Caco-2 (cell line): Measurements from ENCODE around the gene GOLT1A. TPM values are rescaled to one million over a fixed set of nuclear protein-coding genes. Genes with fewer than 3 reads are reported as not detected.

Source experiments
- BruUV-seq: library from RNA; stranded (reverse); fragments of 400-500 nt; replicated peaks from 2 replicates; lab custom pipeline; 2021; lab: Mats Ljungman, UMichigan
- CTCF ChIA-PET: fragments of 300-600 bp; sonication (Branson Sonifier 250); formaldehyde crosslinking; loops from one replicate; lab custom pipeline; 2022; ENCODE audit warnings: antibody characterized with exemption; lab: Charles Lee
- POLR2A ChIA-PET: fragments of 300-600 bp; sonication (Branson Sonifier 250); formaldehyde crosslinking; loops from one replicate; lab custom pipeline; 2022; ENCODE audit warnings: antibody characterized with exemption; lab: Charles Lee
- DNase-seq, 2 experiments: peaks; one replicate each; pipeline versions ENCODE4 v3.0.0 to v3.0.0-alpha.2; 2020 to 2022
- H3K27me3 ChIP-seq: replicated peaks from 2 replicates; pipeline ENCODE4 v1.6.0; 2011; ENCODE audit warnings: low read length; ENCODE audit not compliant: control insufficient read depth, insufficient read depth
- H3K36me3 ChIP-seq: 2 replicates; pipeline ENCODE4 v1.5.1; 2011; ENCODE audit warnings: low read length; ENCODE audit not compliant: control insufficient read depth, insufficient read depth
- H3K4me1 ChIP-seq: fragments of 250-450 bp; sonication (Bioruptor Pico); 2 replicates; pipeline ENCODE4 v1.5.1; 2020; ENCODE audit warnings: mild to moderate bottlenecking
- H3K4me3 ChIP-seq: 2 replicates; pipeline ENCODE4 v1.5.1; 2011; ENCODE audit warnings: low read depth, mild to moderate bottlenecking, control low read depth, low read length
- H3K9me3 ChIP-seq: fragments of 250-450 bp; sonication (Bioruptor Pico); 2 replicates; pipeline ENCODE4 v1.5.1; 2020; ENCODE audit warnings: mild to moderate bottlenecking, moderate library complexity
- H3K27ac Mint-ChIP-seq: one replicate; pipeline ENCODE4 v1.8.0; 2022; ENCODE audit warnings: mixed read lengths; ENCODE audit not compliant: unreplicated experiment
- H3K27me3 Mint-ChIP-seq: one replicate; pipeline ENCODE4 v1.8.0; 2022; ENCODE audit warnings: mixed read lengths; ENCODE audit not compliant: insufficient read depth, unreplicated experiment
- H3K36me3 Mint-ChIP-seq: one replicate; pipeline ENCODE4 v1.8.0; 2022; ENCODE audit warnings: mild to moderate bottlenecking, mixed read lengths; ENCODE audit not compliant: insufficient read depth, unreplicated experiment
- H3K4me1 Mint-ChIP-seq: one replicate; pipeline ENCODE4 v1.8.0; 2022; ENCODE audit warnings: low read depth, mixed read lengths; ENCODE audit not compliant: unreplicated experiment
- H3K4me3 Mint-ChIP-seq: one replicate; pipeline ENCODE4 v1.8.0; 2022; ENCODE audit warnings: mild to moderate bottlenecking, moderate library complexity, mixed read lengths; ENCODE audit not compliant: unreplicated experiment
- H3K9me3 Mint-ChIP-seq: one replicate; pipeline ENCODE4 v1.8.0; 2022; ENCODE audit warnings: mixed read lengths; ENCODE audit not compliant: unreplicated experiment
- intact Hi-C: fragments of 100-400 bp; cut with micrococcal nuclease; formaldehyde crosslinking; loops from one replicate; pipeline ENCODE4 v1.10.0; 2022; ENCODE audit not compliant: unreplicated experiment
- total RNA-seq: library from RNA; stranded (reverse); gene quantifications from 2 replicates; pipeline ENCODE4 v1.2.3, GENCODE V29; 2022
- TF ChIP-seq, protein P1 (sequence below), 2 experiments: fragments of 200-600 bp in 1 of 2; IDR thresholded peaks; 1 replicate in 1 of 2; 2 replicates in 1 of 2; pipeline versions ENCODE4 v1.5.1 to v1.8.0; 2011 to 2022; ENCODE audit warnings: antibody characterized with exemption in 1 of 2, control low read depth in 1 of 2, inconsistent platforms in 1 of 2, low read depth in 1 of 2, low read length in 1 of 2, mild to moderate bottlenecking in 1 of 2, moderate library complexity in 1 of 2; ENCODE audit not compliant: insufficient read depth in 1 of 2, severe bottlenecking in 1 of 2, unreplicated experiment in 1 of 2

The GOLT1A gene
- total RNA-seq, 1 experiment from 2014 or later: 25.9 TPM

DNA sequence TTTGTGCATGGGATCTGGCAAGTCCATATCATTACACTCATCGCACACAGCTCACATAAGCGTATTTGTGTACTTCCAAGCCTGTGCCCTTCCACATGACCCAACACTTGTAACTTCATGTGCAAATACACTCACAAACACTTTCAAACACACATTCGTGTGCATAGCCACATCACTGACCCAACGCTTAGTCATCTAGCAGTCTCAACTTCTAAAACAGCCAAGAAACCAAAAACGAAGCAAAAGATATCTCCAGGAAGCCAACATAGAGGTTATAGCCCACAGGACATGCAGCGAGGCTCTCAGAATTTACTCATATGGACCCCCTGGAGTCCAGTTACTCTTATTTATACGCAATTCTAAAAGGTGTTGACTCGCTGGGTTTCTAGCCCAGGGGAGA lies 10.9 kb upstream of the GOLT1A start:
- Histone ChIP-seq H3K9me3 (no peaks in the 10 kb centered on the region), H3K4me3 (no peak overlapping the region), H3K4me1 (0 out of 2 replicates have a peak, but pooled peaks cover 3% of the 10 kb centered on the region), H3K27me3 (no peaks in the 10 kb centered on the region), H3K36me3 (peaks cover 2% of the 10 kb centered on the region; the same call in 1 of the 2 replicates)
- no peak overlapping the region for H3K4me3 Mint-ChIP-seq
- ChIA-PET POLR2A (no interaction called here), CTCF (no interaction called here)
- TF ChIP-seq, protein P1, sequence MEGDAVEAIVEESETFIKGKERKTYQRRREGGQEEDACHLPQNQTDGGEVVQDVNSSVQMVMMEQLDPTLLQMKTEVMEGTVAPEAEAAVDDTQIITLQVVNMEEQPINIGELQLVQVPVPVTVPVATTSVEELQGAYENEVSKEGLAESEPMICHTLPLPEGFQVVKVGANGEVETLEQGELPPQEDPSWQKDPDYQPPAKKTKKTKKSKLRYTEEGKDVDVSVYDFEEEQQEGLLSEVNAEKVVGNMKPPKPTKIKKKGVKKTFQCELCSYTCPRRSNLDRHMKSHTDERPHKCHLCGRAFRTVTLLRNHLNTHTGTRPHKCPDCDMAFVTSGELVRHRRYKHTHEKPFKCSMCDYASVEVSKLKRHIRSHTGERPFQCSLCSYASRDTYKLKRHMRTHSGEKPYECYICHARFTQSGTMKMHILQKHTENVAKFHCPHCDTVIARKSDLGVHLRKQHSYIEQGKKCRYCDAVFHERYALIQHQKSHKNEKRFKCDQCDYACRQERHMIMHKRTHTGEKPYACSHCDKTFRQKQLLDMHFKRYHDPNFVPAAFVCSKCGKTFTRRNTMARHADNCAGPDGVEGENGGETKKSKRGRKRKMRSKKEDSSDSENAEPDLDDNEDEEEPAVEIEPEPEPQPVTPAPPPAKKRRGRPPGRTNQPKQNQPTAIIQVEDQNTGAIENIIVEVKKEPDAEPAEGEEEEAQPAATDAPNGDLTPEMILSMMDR (IDR thresholded peaks at IDR 0.05; ENCODE audit: insufficient read depth in 1 of 2, low read depth in 1 of 2, low read length in 1 of 2, severe bottlenecking in 1 of 2, unreplicated experiment in 1 of 2): no peak
- no peaks in the 10 kb centered on the region for H3K27me3 Mint-ChIP-seq
- BruUV-seq: no TSS peak
- no peak for DNase-seq
- H3K4me1 Mint-ChIP-seq: no peaks in the 10 kb centered on the region
- intact Hi-C loops: no loop called here
- no peak overlapping the region for H3K27ac Mint-ChIP-seq
- H3K36me3 Mint-ChIP-seq: no peaks in the 10 kb centered on the region
- no peaks in the 10 kb centered on the region for H3K9me3 Mint-ChIP-seq

DNA sequence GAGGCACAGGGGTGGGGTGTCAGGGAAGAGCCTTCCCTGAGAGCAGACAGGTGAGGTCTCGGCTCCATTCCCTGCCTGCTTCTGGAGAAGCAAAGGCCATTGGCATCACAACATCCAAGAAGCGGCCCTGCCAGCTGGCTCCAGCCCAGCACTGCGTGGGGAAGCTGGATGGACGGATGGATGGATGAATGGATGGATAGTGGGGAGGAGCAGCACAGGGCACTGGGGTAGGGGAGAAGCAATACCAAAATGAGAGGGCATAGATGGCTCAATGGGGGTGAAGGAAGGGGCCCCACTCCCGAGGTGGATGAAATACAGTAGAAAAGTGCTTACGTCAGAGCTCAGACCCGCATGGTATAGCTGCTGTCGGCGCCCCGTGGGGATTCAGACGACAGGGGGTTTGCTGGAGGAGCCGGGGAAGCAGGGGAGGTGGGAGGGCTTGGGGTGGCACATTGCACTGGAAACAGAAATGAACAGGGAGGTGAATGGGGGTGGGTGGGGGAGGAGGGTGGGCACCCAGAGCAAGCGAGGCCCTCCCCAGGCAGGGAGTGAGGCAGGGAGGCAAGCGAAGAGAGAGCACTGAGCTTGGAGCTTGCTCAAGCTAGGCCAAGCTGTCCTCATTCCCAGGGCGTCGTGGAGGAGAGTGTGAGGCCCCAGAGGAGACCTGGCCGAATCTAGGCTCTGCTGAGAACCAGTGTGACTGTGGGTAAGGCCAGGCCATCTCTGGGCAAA lies 9.5 kb upstream of the GOLT1A start:
- Histone ChIP-seq H3K4me3 (no peak overlapping the region), H3K9me3 (no peaks in the 10 kb centered on the region), H3K4me1 (0 out of 2 replicates have a peak, but pooled peaks cover 3% of the 10 kb centered on the region), H3K36me3 (no peaks in the 10 kb centered on the region), H3K27me3 (no peaks in the 10 kb centered on the region)
- Mint-ChIP-seq H3K27me3 (no peaks in the 10 kb centered on the region), H3K36me3 (no peaks in the 10 kb centered on the region), H3K27ac (no peak overlapping the region), H3K4me1 (no peaks in the 10 kb centered on the region), H3K4me3 (no peak overlapping the region), H3K9me3 (no peaks in the 10 kb centered on the region)
- TF ChIP-seq, protein P1 (IDR thresholded peaks at IDR 0.05; ENCODE audit: insufficient read depth in 1 of 2, low read depth in 1 of 2, low read length in 1 of 2, severe bottlenecking in 1 of 2, unreplicated experiment in 1 of 2): no peak
- ChIA-PET POLR2A (interaction anchor here (0.6 kb wide), 1 partner anchor 608 kb away, joined by 7 read pairs; no protein-coding TSS in a partner anchor), CTCF (no interaction called here)
- intact Hi-C loops: no loop called here
- DNase-seq: no peak
- no TSS peak for BruUV-seq

DNA sequence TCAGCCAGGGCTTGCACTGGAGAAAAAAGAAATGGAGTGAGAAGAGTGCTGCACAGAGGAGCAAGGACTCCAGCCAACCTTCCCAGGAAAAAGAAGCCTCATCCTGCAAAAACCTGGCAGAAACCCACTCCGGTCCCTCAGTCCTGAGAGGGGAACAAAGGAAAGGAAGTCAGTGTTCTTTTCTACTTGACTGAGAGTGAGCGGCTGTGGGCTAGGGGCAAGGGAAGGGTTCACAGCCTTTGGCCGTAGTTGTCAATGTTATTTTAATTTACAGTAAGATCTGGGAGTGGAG lies 8.9 kb upstream of the GOLT1A start:
- DNase-seq: no peak
- TF ChIP-seq, protein P1 (IDR thresholded peaks at IDR 0.05; ENCODE audit: insufficient read depth in 1 of 2, low read depth in 1 of 2, low read length in 1 of 2, severe bottlenecking in 1 of 2, unreplicated experiment in 1 of 2): no peak
- H3K4me1 ChIP-seq: 0 out of 2 replicates have a peak, but pooled peaks cover 3% of the 10 kb centered on the region
- POLR2A ChIA-PET: no interaction called here
- no peaks in the 10 kb centered on the region for H3K9me3 ChIP-seq
- no peaks in the 10 kb centered on the region for H3K36me3 ChIP-seq
- Mint-ChIP-seq H3K27me3 (no peaks in the 10 kb centered on the region), H3K4me1 (no peaks in the 10 kb centered on the region), H3K4me3 (no peak overlapping the region), H3K9me3 (no peaks in the 10 kb centered on the region), H3K27ac (no peak overlapping the region), H3K36me3 (no peaks in the 10 kb centered on the region)
- BruUV-seq: no TSS peak
- CTCF ChIA-PET: no interaction called here
- H3K27me3 ChIP-seq: no peaks in the 10 kb centered on the region
- intact Hi-C loops: no loop called here
- no peak overlapping the region for H3K4me3 ChIP-seq
